HG02571 (cell line): ENCODE results near the gene AMIGO2.

Experiments used
- ATAC-seq: cut with Tn5 transposase; IDR thresholded peaks from one replicate; pipeline ENCODE4 v1.9.1; 2021; ENCODE audit warnings: mild to moderate bottlenecking, moderate library complexity; ENCODE audit not compliant: unreplicated experiment

AMIGO2 gene

DNA sequence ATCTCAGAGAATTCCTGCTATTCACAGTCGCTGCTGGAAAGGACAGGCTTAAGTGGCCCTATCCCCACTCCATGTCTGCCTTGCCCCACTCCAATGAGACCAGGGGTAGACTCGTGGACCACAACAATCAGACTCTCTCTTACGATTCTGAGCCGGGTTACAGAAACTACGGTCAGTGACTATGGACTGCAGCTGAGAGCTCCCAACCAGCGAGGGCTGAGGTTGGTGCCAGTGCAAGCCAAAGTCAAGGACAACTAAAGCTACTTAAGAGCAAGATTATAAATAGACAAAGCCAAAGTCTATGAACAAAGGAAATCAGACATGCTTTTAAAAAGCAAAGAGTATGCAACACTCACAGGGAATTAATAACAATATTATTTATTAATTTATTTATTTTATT, 18.3 kb upstream of the AMIGO2 start:
- ATAC-seq = no peak

DNA sequence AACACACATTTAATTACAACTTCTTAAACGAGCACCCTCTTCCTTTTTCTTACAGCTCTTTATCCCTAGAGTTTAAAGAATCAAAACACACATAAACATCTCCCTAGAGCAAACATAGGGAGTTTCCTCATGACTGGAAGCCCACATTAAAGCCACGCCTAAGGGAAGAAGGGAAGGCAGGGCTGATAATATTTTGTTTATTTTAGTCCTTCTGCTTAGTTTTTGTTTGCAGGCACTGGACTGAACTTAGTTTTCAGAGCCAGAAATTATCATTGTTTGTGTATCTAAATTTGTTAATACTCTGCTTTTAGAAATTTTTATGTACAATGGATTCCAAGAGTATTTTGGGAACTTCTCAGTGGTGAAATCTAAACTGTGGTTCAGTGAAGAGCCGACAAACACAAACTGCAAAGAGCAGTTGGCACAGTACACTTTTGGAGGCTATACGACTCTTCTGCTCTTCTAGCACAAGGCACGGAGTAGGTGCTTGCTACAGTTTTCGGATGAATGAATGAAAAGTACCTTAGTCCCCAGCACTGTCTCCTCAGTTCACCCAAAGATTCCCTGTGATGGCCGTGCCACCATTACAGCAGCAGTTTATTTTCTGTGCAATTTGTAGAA, 17.6 kb upstream of the AMIGO2 start:
- no peak for ATAC-seq

DNA sequence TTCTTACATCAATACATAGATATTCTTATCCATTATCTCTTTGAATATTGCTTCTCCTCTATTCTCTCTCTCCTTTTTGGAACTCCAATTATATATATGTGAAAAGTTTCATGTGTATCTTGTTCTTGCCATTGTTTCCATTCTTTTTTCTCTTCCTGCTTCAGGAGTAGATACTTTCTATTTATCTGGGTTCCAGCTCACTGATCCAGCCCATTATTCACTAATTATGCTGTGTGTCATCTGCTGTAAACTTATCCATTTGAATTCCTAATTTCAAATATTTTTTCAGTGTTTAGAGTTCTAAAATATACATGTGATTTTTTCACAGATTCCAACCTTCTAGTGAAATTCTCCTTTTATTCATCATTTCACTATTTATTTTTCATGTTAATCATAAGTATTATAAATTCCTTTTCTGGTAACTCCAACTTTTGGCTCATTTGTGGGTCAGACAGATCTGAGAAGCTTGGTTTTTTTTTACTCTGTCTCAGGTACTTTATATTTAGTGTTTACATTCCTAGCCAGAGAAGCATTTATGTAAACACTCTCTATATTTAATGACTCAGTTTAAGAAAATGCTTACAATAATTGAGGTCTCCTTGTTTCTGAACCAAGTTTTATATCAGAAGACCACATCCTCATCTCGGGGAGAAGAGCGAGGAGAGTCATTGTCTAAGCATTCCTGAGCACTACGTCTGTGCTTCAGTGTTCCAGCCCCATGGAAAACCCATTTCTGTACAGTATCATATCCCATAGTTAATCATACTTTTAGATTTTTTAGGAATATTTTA, 15.9 kb upstream of the AMIGO2 start:
- ATAC-seq = no peak

DNA sequence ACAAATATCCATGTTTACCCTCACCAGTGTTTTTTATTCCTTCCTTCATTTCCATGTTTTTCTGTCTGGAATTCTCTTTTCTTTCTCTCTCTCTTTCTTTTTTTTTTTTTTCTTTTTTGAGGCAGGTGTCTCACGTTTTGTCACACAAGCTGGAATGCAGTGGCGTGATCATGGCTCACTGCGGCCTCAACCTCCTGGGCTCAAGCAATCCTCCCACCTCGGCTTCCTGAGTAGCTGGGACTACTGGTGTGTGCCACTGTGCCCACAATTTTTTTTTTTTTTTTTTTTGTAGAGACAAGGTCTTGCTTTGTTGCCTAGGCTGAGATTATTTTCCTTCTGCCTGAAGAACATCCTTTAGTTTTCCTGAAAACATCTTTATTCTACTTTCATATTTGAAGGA, 15.0 kb upstream of the AMIGO2 start:
- ATAC-seq = no peak

DNA sequence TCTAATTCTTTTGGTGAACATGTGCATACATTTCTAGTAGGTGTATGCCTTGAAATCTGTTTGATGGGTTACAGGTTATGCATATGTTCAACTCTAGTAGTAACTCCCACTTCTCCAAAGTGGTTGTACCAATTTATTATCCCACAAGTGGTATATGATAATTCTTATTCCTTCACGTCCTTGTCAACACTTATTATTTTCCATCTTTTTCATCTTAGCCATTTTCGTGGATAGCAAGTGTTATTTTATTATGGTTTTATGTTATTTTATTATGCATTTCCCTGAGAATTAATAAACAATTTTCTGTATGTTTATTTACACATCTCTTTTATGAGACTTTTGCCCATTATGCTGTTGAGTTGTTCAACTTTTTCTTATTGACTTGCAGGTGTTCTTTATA, 11.2 kb upstream of the AMIGO2 start:
- ATAC-seq = no peak

DNA sequence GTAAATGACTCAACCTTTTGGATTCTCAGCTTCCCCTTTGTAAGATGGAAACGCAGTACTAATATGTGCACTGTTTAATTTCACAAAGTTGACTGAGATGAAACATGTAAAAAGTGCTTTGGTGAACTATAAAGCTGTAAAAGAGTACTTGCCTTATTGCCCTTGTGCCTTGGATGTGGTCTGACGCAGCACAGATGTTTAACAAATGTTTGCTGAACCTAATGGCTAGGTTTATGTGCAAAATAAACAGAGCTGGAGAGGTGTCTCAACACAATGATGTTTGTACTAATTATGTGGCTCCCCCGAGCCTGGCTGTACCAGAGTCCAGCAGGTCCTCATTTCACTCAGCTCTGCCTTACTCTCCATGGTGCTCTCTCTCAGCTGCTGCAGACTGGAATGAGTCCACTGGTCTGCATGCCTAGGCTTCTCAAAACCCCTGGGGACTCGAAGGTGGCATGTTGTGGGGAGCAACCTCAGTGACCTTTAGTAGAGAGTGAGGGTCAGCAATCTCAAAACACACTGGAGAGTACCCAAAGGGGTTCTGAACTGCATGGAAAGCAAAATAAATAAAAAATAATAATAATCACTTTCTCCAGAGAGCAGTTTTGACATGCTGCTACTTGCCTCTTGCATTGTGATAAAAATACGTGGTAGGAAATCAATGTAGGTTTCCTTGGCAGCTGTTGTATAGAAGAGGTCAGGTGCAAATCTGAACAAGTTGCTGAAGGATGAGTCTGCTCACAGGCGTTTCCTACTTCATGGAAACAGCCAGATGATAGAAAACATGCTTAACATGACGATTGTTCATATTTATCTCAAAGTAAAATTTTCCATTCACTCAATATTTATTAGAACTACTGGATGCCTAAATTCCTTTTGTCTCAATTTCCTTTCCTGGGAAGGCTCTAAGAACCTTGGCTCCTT, 8.5 kb upstream of the AMIGO2 start:
- ATAC-seq = no peak

DNA sequence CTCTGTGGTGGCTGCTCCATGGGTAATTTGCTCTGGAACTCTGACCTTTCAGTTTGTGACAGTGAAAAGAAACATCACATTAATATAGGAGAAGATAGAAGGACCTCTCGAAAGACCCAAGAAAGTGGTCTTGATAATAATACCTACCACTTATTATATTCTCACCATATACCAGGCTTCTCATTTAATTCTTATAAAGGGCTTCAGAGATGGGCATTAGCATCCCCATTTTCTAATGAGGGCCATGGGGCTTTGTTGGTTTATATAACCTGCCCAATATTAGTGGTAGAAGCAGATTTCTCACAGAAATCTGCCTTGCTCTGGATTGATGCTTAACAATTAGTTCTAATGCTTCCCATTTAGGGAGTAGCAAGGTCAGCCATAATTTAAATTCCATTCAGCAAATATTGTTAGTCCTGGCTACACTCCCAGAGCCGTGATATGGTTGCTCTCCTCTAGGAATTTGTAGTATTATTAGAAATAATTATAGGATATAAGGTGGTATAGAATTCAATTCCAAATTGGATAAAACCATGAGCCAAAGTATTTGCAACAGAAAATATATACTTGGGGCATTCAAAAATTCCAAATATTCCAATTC, 7.4 kb upstream of the AMIGO2 start:
- ATAC-seq = no peak

DNA sequence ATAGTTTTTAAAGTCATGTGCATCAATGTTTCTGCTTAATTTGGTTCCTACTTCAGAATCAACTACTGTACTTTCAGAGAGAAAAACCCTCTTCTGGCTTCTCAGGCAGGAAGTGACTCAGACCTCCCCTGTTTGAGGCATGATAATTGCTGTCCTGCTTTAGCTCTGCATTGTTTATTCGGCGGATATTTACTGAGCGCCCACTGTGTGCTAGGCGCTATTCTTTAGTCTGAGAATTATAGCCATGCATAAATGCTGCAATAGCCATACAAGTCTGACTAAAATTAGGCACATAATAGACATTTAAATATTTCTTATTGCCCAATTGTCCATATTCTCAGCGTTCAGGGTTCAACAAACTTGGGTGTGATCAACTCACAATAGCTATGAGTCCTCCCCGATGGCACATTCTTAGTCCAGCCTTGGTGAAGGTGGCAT, 6.1 kb upstream of the AMIGO2 start:
- ATAC-seq = no peak

DNA sequence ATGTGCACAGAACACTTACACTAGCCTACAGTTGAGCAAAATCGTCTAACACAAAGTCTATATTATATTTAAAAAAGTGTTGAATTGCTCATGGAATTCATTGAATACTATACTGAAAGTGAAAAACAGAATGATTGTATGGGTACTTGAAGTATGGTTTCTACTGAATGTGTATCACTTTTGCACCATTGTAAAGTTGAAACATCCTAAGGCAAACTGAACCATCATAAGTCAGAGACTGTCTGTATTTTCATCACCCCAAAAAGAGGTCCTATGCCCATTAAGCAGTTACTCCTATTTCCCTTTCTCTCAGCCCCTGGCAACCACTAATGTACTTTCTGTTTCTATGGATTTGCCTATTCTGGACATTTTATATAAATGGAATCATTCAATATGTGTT, 4.4 kb upstream of the AMIGO2 start:
- no peak for ATAC-seq

DNA sequence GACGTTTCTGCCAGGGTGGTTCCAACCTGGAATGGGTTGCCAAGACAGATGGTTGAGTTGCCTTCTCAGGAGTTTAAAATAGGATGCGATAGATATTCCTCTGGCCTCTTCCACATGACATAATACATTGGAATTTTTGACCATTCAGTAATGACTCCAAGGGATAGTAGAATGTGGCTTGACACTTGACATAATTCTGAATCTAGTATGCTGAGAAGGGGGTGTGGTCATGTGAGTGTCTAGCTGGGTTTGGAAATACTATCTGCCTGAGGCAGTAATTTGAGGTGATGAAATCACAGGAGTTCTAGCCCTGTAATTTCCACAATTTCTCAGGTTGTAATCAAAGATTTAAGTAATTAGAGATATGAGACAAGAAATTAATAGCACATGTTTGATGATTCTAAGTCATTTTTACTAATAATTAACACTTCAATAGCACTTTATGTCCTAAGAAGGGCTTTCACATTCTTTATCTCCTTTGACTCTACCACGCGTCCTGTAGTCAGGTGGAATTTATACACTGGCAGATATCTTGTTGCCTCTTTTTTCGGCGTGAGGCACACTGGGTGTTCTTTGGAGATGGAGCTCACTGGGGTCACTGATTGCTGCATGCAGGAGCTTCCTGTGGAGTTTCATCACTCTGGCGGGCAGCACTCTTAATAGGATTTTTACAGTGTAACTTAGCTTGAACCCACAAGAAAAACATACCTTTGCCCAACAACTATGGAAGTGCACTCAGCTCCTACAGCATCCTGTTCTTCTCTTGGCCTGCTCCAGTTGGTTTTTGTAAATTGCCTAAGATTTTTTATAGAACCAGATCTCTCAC, 3.2 kb upstream of the AMIGO2 start:
- ATAC-seq = no peak

DNA sequence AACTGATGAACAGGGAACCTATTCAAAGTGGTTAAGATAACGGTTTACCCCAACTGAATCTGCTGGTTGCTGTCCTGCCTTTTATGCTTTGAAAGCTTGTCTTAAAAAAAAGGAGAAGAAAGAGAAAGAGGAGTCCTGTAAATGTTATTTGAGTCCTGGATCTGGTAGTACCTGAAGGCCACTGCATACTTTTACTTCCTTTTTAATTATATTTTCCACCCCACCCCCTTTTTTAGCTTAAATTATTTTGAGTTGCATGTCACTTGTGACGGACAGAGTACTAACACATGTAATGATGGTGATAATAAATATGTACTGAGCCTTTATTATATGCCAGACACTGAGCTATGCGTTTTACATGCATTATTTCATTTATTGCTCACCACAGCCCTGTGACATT, 2.5 kb upstream of the AMIGO2 start:
- ATAC-seq = no peak

DNA sequence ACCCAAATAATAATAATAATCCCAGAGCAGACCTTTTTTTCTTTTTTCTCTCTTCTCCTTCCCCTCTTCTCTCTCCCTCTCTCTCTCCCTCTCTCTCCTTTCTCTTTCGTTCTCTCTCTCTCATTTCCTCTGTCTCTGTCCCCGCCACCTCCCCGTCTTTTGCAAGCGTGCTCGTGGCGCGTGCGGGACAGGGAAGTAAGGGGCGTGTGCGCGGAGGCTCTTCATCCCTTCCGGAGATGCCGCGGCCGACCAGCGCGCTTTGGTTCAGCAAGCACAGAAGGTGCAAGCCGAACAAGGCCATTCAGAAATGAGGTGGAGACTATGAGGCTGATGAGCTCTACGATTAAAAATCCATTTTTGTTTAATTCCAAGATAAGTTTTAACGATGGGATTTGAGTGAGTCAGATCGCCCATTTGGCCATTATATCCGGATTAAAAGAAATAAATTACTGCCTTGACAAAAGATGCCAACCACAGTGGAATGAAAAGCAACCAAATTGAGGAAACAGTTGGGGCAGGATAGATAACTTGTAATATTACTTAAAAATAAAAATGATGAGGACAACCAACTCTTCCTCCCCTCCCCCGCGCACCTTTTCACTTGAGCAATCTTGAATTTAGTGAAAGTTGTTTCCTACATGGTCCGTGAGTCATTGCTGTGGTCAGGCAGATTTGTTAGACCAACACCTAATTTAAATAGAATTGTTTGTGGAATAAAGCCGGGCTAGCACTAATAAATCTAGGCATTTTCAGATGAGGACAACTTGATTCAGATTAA, 1.2 kb upstream of the AMIGO2 start:
- no peak for ATAC-seq

DNA sequence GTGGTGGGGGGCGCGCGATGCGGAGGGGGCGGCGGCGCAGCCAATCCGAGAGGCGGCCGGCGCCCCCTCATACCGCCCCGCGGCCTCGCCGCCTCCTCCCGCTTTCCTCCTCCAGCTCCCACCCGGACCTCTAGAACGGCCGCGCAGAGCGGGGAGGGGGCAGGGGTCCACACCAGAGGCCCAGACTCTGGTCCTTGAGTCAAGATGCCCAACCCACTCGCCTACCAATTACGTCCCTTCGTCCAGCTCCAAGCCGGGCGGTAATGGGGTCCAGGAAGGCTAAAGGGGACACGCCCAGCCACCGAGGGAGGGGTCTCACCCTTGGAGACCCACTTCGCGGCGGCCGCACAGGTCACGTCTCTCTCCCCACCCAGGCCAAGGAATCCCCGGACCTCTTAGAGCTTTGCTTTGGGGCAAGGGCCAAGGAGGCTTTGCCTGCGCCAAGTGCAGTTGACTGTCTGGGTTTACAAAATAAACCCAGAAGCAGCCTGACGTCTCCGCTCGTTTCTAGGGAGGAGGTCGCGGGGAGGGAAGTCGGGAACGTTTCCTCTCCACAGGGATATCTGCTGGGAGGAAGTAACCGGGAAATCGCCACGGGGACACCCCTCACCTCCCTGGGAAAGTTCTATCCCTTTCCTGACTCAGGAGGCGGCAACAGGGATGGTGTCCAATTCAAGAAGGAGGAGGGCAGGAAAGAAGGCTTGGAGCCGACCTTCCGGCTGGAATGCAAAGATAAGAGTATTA, 394 bp upstream of the AMIGO2 start:
- ATAC-seq = peak; percentile 26

DNA sequence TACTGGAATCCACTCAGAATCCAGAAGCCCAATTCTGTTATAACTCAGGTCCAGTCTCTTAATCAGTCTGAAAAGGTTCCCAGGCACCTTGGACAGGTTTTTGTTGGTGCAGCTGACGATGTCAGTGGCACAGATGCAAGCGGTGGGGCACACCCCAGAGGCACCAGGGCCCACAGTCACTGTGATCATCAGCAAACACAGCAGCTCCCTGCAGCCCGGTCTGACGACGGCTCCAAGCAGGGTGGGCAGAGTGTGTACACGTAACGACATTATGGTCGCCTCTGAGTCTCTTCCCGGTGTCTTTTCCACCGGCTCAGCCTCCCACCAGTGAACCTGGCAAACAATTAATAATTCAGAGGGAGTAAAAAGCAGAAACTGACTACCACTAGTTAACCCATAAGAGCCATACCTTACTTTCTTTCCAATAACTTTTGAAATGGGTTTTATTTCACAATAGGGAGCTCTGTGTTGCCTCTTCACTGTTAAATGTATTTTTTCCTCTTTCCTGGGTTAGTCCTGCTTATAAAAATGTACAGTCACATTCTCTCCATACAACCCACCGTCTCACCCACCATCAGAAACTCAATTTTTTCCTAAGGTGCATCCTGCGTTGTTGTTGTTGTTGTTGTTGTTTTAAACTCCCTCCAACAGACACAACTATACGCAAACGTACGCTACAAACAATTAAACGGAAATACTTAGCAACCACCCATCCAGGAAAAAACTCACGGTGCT, 859 bp downstream of the AMIGO2 start:
- ATAC-seq = no peak

DNA sequence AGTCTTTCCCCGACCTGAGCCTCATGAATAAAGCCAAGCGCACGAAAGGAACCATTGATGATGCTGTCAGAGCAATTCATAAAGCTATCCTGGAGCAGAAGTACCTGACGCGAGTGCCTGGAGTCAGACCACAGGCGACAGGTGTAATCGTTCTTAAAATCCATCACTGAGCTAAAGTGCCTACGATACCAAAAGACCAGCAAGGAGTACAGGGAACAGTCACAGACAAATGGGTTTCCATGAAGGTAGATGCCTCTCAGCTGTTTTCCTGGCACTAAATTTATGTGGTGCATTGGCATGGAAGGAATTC, 1.7 kb downstream of the AMIGO2 start:
- ATAC-seq = no peak

DNA sequence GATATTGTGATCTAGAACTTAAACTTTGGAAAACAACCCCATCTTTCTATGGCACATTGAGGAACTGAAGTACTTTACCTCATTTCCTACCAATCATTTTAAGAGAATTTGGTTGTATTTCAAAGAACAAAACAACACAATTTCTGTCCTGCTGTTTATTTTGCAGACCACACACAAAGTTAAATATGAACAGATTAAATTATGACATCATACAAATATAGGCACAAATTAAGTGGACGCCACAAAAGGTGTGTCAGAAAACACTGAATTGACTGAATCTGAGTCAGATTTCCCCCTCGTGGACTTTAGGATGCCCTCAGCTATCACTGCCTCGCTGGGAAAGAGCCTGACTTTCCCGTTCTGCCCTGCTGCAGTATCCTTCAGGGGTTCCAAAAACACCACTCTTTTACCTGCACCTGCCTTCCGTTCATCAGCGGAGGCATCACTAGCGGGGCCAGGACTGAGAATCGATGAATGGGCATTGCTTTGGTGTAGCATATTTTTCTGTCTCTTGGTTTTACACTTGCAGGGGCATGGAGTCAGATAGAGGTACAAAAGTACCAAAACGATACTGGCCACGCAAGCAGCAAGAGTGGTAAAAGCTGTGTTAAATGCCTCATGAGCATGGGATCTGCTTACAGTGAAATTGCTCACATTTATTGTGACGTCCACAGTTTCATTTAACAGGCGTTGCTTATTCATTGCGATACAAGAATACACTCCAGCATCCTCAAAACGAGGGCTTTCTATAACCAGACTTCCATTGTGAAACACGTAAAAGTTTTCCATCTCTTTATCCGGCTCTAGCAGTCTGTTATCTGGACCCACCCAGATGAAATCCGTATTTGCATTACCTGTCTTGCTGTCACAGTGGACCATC, 2.3 kb downstream of the AMIGO2 start:
- ATAC-seq = no peak
